Loucy (cell line): ENCODE results near the gene LSM5.

Source experiments
- CTCF ChIP-seq: fragments of 200-600 bp; sonication (generic); conservative IDR thresholded peaks from 2 replicates; pipeline ENCODE4 v1.5.1; 2014; ENCODE audit warnings: mild to moderate bottlenecking, antibody characterized with exemption, low read length
- EZH2phosphoT487 ChIP-seq: fragments of 200-600 bp; IDR thresholded peaks from 2 replicates; pipeline ENCODE4 v1.6.1; 2018; ENCODE audit warnings: antibody characterized with exemption, mild to moderate bottlenecking, moderate library complexity, borderline replicate concordance

- TF ChIP-seq CTCF = no peak
- TF ChIP-seq EZH2phosphoT487 = no peak
These were observed 11.3 kb upstream of the LSM5 start for GRCh38 chr7:32501522-32501921.
